RWPE2 (cell line): ENCODE results near the gene PDE4D.
"Not testable (repeated sequence)": the region's sequence is repeated elsewhere in the genome, so short reads cannot be mapped to it uniquely, and the experiment has no call there.

Experiments used
- ATAC-seq: fragments of 200-7000 bp; cut with Tn5 transposase; 3 replicates; pipeline ENCODE4 v1.9.1; 2021; ENCODE audit warnings: low read depth
- DNase-seq: peaks from one replicate; pipeline ENCODE4 v3.0.0-alpha.2; 2020; ENCODE audit warnings: low spot score
- H3K27ac ChIP-seq: fragments of 450-650 bp; 2 replicates; pipeline ENCODE4 v1.5.1; 2017; ENCODE audit warnings: mild to moderate bottlenecking; ENCODE audit not compliant: poor library complexity, severe bottlenecking
- H3K27me3 ChIP-seq: fragments of 250-450 bp; sonication (Bioruptor Pico); 2 replicates; pipeline ENCODE4 v1.5.1; 2021; ENCODE audit warnings: mild to moderate bottlenecking, moderate library complexity; ENCODE audit not compliant: insufficient read depth, poor library complexity, severe bottlenecking
- H3K36me3 ChIP-seq: fragments of 250-450 bp; sonication (Bioruptor Pico); 2 replicates; pipeline ENCODE4 v1.5.1; 2020; ENCODE audit warnings: low read depth, mild to moderate bottlenecking, moderate library complexity
- H3K4me1 ChIP-seq: fragments of 250-450 bp; sonication (Bioruptor Pico); 2 replicates; pipeline ENCODE4 v1.5.1; 2021; ENCODE audit warnings: mild to moderate bottlenecking, moderate library complexity; ENCODE audit not compliant: insufficient read depth, poor library complexity, severe bottlenecking
- H3K4me3 ChIP-seq: fragments of 250-450 bp; sonication (Bioruptor Pico); 2 replicates; pipeline ENCODE4 v1.5.1; 2021; ENCODE audit warnings: mild to moderate bottlenecking, moderate library complexity; ENCODE audit not compliant: severe bottlenecking
- H3K9me3 ChIP-seq: fragments of 250-450 bp; sonication (Bioruptor Pico); 2 replicates; pipeline ENCODE4 v1.5.1; 2021; ENCODE audit warnings: mild to moderate bottlenecking, moderate library complexity; ENCODE audit not compliant: severe bottlenecking
- CTCF ChIP-seq: fragments of 450-650 bp; IDR thresholded peaks from one replicate; pipeline ENCODE4 v1.5.1; 2017; ENCODE audit warnings: mild to moderate bottlenecking, moderate library complexity; ENCODE audit not compliant: poor library complexity, severe bottlenecking

PDE4D gene

DNA sequence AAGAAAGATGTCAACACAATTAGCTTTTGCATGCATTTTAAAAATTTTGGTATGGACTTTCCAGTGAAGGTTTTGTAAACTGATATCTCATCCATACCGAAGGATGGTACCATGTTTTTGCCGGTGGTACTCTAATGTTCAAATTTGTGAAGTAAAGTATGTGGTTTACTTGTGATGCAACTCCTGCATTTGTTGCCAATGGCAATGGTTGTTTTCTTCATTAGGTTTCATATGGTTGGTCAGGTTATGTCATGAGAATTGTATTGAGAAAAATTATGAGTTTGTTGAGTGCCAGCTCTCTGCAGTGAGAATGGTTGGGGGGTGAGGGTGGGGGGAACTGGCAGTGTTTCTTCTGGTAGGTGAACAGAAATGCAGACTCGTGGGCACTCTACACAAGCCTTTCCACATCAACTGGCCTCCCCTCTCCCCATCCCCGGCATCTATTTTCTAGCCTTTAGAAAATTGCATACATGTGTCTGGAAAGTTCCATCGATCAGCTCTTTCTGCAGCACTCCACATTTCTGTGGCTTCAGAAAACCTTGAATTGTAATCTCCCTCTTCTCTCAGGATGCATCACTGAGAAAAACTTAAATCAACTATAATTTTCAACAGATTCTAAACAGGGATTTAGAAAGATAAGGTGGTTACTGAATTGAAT lies 107.7 kb downstream of the PDE4D start:
- DNase-seq: no peak
- Histone ChIP-seq H3K4me3 (no peak overlapping the region), H3K27me3 (no peaks in the 10 kb centered on the region), H3K27ac (peak overlapping the region; percentile 95), H3K9me3 (no peaks in the 10 kb centered on the region), H3K4me1 (peaks cover 44% of the 10 kb centered on the region), H3K36me3 (no peaks in the 10 kb centered on the region)
- TF ChIP-seq CTCF: no peak
- no peak for ATAC-seq

GRCh38 chr5:59784708-59785107 lies 108.8 kb downstream of the PDE4D start:
- H3K27ac ChIP-seq: peak overlapping the region; percentile 95
- not testable (repeated sequence) for ATAC-seq

DNA sequence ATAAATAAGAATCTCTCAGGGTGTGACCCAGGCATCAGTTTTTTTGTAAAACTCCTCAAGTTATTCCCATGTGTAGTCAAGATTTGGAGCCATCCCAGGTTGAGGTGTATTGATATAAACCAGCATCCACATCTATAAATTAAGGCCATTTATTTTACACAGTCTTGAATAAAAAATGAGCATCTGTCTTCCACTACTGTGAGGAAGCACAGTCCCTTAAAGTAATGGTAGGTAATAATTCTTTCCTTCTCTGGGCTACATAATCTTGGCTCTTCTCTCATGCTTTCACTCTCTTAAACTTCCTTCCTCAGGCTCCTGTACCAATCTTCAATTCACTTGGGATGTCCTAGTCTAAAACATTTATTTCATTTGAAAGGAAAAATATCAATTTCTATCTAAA lies 110.3 kb downstream of the PDE4D start:
- no peak for TF ChIP-seq CTCF
- Histone ChIP-seq H3K4me1 (peaks cover 28% of the 10 kb centered on the region), H3K27ac (no peak overlapping the region), H3K36me3 (no peaks in the 10 kb centered on the region), H3K9me3 (no peaks in the 10 kb centered on the region), H3K4me3 (no peak overlapping the region), H3K27me3 (no peaks in the 10 kb centered on the region)
- DNase-seq: no peak
- ATAC-seq: no peak

More at GRCh38 chr5:59784708-59785107, 108.8 kb downstream of the PDE4D start:
- not testable (repeated sequence) for DNase-seq, H3K4me3 ChIP-seq, H3K27me3 ChIP-seq, H3K36me3 ChIP-seq, H3K9me3 ChIP-seq
- peaks cover 35% of the 10 kb centered on the region for H3K4me1 ChIP-seq

DNA sequence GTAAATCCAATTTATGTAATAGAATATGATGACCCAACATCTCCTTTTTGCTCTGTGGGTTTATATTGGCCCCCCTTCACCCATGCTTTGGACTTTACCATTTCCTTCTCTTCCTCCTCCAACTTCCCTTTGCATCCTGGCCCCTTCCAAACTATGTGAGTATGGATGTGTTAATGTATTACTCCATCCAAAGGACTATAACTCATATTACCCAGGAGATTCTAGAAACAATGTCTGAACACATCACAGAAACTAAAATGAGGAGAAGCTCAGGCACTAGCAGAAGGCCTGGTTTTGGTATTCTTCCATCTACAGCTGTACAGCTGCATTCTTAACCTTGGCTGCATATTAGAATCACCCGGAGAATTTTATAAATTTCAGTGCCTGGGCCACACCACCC lies 110.7 kb downstream of the PDE4D start:
- Histone ChIP-seq H3K27ac (no peak overlapping the region), H3K4me1 (peaks cover 26% of the 10 kb centered on the region), H3K36me3 (no peaks in the 10 kb centered on the region), H3K4me3 (no peak overlapping the region), H3K27me3 (no peaks in the 10 kb centered on the region), H3K9me3 (no peaks in the 10 kb centered on the region)
- TF ChIP-seq CTCF: no peak
- DNase-seq: no peak
- no peak for ATAC-seq

DNA sequence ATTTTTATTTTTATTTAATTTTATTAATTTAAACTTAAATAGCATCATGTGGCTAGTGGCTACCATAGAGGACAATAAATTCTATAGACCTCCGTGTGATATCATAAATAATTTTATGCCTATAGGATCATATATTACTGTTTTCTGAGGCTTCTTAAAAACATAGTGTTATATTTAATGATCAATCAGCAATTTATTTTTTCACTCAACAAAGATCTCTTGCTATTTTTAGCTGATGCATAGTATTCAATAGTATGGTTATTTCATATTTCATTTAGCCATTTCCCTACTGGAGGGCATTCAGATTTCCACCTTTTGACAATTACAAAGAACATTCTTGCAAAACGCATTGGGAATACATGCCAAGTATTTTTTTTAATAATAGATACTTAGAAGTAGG lies 114.1 kb downstream of the PDE4D start:
- no peak overlapping the region for H3K27ac ChIP-seq
- DNase-seq (no peak), ATAC-seq (no peak)
- H3K4me3 ChIP-seq: no peak overlapping the region
- no peaks in the 10 kb centered on the region for H3K27me3 ChIP-seq
- TF ChIP-seq CTCF: no peak
- H3K4me1 ChIP-seq: no peaks in the 10 kb centered on the region
- H3K9me3 ChIP-seq: no peaks in the 10 kb centered on the region
- no peaks in the 10 kb centered on the region for H3K36me3 ChIP-seq
